DOHH2 (cell line): ENCODE results near the gene COX7B.
"Not testable (repeated sequence)": the region's sequence is repeated elsewhere in the genome, so short reads cannot be mapped to it uniquely, and the experiment has no call there.

Source experiments
- H3F3A ChIP-seq: fragments of 200-600 bp; sonication (generic), shearing (Covaris generic); 2 replicates; pipeline ENCODE4 v1.6.0; 2016; ENCODE audit warnings: antibody characterized with exemption, mild to moderate bottlenecking; ENCODE audit not compliant: control insufficient read depth, insufficient read depth
- H3K27ac ChIP-seq: fragments of 200-600 bp; sonication (generic); 2 replicates; pipeline ENCODE4 v1.5.1; 2014; ENCODE audit warnings: low read depth, mild to moderate bottlenecking, low read length, moderate library complexity
- H3K27me3 ChIP-seq: fragments of 200-600 bp; sonication (generic); 2 replicates; pipeline ENCODE4 v1.6.1; 2014; ENCODE audit warnings: mild to moderate bottlenecking, low read length, mixed read lengths; ENCODE audit not compliant: control insufficient read depth
- H3K36me3 ChIP-seq: fragments of 200-600 bp; sonication (generic); 2 replicates; pipeline ENCODE4 v1.6.1; 2014; ENCODE audit warnings: mild to moderate bottlenecking, low read length, moderate library complexity, mixed read lengths; ENCODE audit not compliant: control insufficient read depth
- H3K4me1 ChIP-seq: fragments of 200-600 bp; sonication (generic); 2 replicates; pipeline ENCODE4 v1.6.1; 2014; ENCODE audit warnings: mild to moderate bottlenecking, low read length, mixed read lengths; ENCODE audit not compliant: control insufficient read depth
- H3K4me2 ChIP-seq: fragments of 200-600 bp; sonication (generic); 2 replicates; pipeline ENCODE4 v1.6.0; 2014; ENCODE audit warnings: mild to moderate bottlenecking, low read length, moderate library complexity
- H3K4me3 ChIP-seq: fragments of 200-600 bp; sonication (generic); 2 replicates; pipeline ENCODE4 v1.5.1; 2014; ENCODE audit warnings: mild to moderate bottlenecking, low read length, mixed read lengths
- H3K79me2 ChIP-seq: fragments of 200-600 bp; sonication (generic); 2 replicates; pipeline ENCODE4 v1.6.1; 2014; ENCODE audit warnings: mild to moderate bottlenecking, low read length, mixed read lengths; ENCODE audit not compliant: control insufficient read depth
- H3K9me2 ChIP-seq: fragments of 200-600 bp; sonication (generic); replicated peaks from 2 replicates; pipeline ENCODE4 v1.6.1; 2014; ENCODE audit warnings: mild to moderate bottlenecking, low read length, mixed read lengths; ENCODE audit not compliant: control insufficient read depth
- H3K9me3 ChIP-seq: fragments of 200-600 bp; sonication (generic); 2 replicates; pipeline ENCODE4 v1.6.1; 2014; ENCODE audit warnings: antibody characterized with exemption, low read length, mixed read lengths; ENCODE audit not compliant: control insufficient read depth, insufficient read depth
- H4K20me1 ChIP-seq: fragments of 200-600 bp; sonication (generic); 2 replicates; pipeline ENCODE4 v1.6.0; 2014; ENCODE audit warnings: low read depth, mild to moderate bottlenecking, antibody characterized with exemption, low read length, moderate library complexity; ENCODE audit not compliant: control insufficient read depth, insufficient read depth
- EZH2phosphoT487 ChIP-seq: fragments of 200-600 bp; sonication (generic); IDR thresholded peaks from 2 replicates; pipeline ENCODE4 v1.6.1; 2017; ENCODE audit warnings: borderline replicate concordance, mild to moderate bottlenecking, antibody characterized with exemption, low read length, moderate library complexity, mixed read lengths
- TF ChIP-seq, protein P1 (sequence below): fragments of 200-600 bp; sonication (generic); IDR thresholded peaks from one replicate; pipeline ENCODE4 v1.5.1; 2014; ENCODE audit warnings: antibody characterized with exemption, mild to moderate bottlenecking, low read depth, low read length; ENCODE audit not compliant: poor library complexity, severe bottlenecking

Gene COX7B

DNA sequence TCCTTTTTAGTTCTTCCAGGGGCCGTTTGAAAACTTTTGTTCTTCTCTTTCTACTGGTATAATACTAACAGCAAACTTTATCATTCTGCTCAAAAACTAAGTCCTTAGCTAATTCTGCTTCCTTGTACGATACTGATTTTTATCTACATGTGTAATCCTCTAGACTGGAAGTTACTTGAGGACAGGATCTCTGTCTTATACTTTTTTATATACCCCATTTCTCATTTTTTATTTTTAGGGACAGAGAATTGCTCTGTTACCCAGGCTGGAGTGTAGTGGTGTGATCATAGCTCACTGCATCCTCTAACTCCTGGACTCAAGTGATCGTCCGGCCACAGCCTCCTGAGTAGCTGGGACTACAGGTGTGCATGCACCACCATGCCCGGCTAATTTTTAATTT lies 2.2 kb downstream of the COX7B start:
- peaks cover 12% of the 10 kb centered on the region for H3K4me1 ChIP-seq
- H3K27ac ChIP-seq = no peak overlapping the region
- H3K9me2 ChIP-seq = no peaks in the 10 kb centered on the region
- H3K4me2 ChIP-seq = no peak overlapping the region; the same call in 1 of the 2 replicates
- no peaks in the 10 kb centered on the region for H3K27me3 ChIP-seq
- no peak for TF ChIP-seq EZH2phosphoT487
- TF ChIP-seq, protein P1, sequence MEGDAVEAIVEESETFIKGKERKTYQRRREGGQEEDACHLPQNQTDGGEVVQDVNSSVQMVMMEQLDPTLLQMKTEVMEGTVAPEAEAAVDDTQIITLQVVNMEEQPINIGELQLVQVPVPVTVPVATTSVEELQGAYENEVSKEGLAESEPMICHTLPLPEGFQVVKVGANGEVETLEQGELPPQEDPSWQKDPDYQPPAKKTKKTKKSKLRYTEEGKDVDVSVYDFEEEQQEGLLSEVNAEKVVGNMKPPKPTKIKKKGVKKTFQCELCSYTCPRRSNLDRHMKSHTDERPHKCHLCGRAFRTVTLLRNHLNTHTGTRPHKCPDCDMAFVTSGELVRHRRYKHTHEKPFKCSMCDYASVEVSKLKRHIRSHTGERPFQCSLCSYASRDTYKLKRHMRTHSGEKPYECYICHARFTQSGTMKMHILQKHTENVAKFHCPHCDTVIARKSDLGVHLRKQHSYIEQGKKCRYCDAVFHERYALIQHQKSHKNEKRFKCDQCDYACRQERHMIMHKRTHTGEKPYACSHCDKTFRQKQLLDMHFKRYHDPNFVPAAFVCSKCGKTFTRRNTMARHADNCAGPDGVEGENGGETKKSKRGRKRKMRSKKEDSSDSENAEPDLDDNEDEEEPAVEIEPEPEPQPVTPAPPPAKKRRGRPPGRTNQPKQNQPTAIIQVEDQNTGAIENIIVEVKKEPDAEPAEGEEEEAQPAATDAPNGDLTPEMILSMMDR = no peak
- no peak overlapping the region for H3K4me3 ChIP-seq
- H4K20me1 ChIP-seq = no peaks in the 10 kb centered on the region
- peaks cover 36% of the 10 kb centered on the region for H3K79me2 ChIP-seq
- no peaks in the 10 kb centered on the region for H3K9me3 ChIP-seq
- H3F3A ChIP-seq = peaks cover 10% of the 10 kb centered on the region
- peaks cover 50% of the 10 kb centered on the region for H3K36me3 ChIP-seq

- Histone ChIP-seq H3K4me3 (peak within 1 kb of the TSS; percentile 89), H3K9me3 (no peaks in the 10 kb centered on the region), H3K27me3 (no peaks in the 10 kb centered on the region), H3K4me1 (peaks cover 19% of the 10 kb centered on the region), H3F3A (peaks cover 5% of the 10 kb centered on the region; the same call in 1 of the 2 replicates), H3K36me3 (peaks cover 5% of the 10 kb centered on the region), H3K79me2 (peaks cover 31% of the 10 kb centered on the region), H3K4me2 (peak within 1 kb of the TSS; percentile 79), H3K27ac (peak within 1 kb of the TSS; percentile 56), H3K9me2 (no peaks in the 10 kb centered on the region), H4K20me1 (no peaks in the 10 kb centered on the region)
- no peak for TF ChIP-seq EZH2phosphoT487
- TF ChIP-seq, protein P1 = peak; percentile 42
These were observed 11.0 kb downstream of the COX7B start, which contains the start of gene ATP7A for GRCh38 chrX:77910108-77910840. Gene ATP7A, plus strand, starts transcription at chrX:77910693. Its CDS starts 60,949 bp downstream, at chrX:77971642.

- H3K9me3 ChIP-seq = no peaks in the 10 kb centered on the region
- no peak overlapping the region for H3K27ac ChIP-seq
- no peaks in the 10 kb centered on the region for H3K27me3 ChIP-seq
- no peaks in the 10 kb centered on the region for H4K20me1 ChIP-seq
- H3F3A ChIP-seq = no peaks in the 10 kb centered on the region
- H3K4me2 ChIP-seq = peak overlapping the region; percentile 30; the same call in 1 of the 2 replicates
- peaks cover 24% of the 10 kb centered on the region for H3K79me2 ChIP-seq
- no peak overlapping the region for H3K4me3 ChIP-seq
- H3K4me1 ChIP-seq = peaks cover 8% of the 10 kb centered on the region
- H3K9me2 ChIP-seq = no peaks in the 10 kb centered on the region
- no peak for TF ChIP-seq EZH2phosphoT487
- H3K36me3 ChIP-seq = no peaks in the 10 kb centered on the region
These were observed 18.1 kb downstream of the COX7B start for GRCh38 chrX:77917294-77917933.

- no peaks in the 10 kb centered on the region for H3K9me3 ChIP-seq
- no peaks in the 10 kb centered on the region for H3K4me1 ChIP-seq
- H3K27me3 ChIP-seq = no peaks in the 10 kb centered on the region
- H3K79me2 ChIP-seq = peaks cover 14% of the 10 kb centered on the region
- no peak overlapping the region for H3K27ac ChIP-seq
- H3K4me2 ChIP-seq = no peak overlapping the region
- H4K20me1 ChIP-seq = no peaks in the 10 kb centered on the region
- H3F3A ChIP-seq = no peaks in the 10 kb centered on the region
- no peaks in the 10 kb centered on the region for H3K36me3 ChIP-seq
- no peaks in the 10 kb centered on the region for H3K9me2 ChIP-seq
- TF ChIP-seq EZH2phosphoT487 = no peak
- TF ChIP-seq, protein P1 = no peak
- no peak overlapping the region for H3K4me3 ChIP-seq
These were observed 19.3 kb downstream of the COX7B start for GRCh38 chrX:77918568-77918967.

DNA sequence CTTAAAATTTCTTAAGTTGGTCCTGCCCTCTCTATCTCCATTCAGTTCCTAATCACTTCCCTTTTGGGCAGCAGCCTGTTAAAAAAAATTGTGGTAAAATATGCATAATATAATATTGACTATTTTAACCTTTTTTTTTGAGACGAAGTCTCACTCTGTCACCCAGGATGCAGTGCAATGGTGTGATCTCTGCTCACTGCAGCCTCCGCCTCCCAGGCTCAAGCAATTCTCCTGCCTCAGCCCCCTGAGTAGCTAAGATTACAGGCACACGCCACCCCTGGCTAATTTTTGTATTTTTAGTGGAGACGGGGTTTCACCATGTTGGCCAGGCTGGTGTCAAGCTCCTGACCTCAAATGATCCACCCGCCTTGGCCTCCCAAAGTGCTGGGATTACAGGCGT lies 20.1 kb downstream of the COX7B start:
- not testable (repeated sequence) for H3K27ac ChIP-seq, H3F3A ChIP-seq, H3K9me3 ChIP-seq, H3K36me3 ChIP-seq, H4K20me1 ChIP-seq, H3K9me2 ChIP-seq, H3K4me1 ChIP-seq, H3K4me3 ChIP-seq, H3K4me2 ChIP-seq, H3K27me3 ChIP-seq
- peaks cover 11% of the 10 kb centered on the region for H3K79me2 ChIP-seq
